ENCODE data around the gene KY.

Gene KY

GRCh38 chr3:134644731-134645514 lies 5.9 kb downstream of the KY start:
- DNase-seq (ENCODE audit: low read depth), result no peak

GRCh38 chr3:134643150-134643675 lies 7.6 kb downstream of the KY start:
- DNase-seq (ENCODE audit: low read depth), result no peak

GRCh38 chr3:134642445-134643149 lies 8.2 kb downstream of the KY start:
- DNase-seq (ENCODE audit: low read depth), result no peak

- no peak for DNase-seq (ENCODE audit: low read depth)
These were observed 9.0 kb downstream of the KY start for GRCh38 chr3:134641671-134642300.

GRCh38 chr3:134640872-134641470 lies 9.9 kb downstream of the KY start:
- peak; percentile 53 for DNase-seq (ENCODE audit: low read depth)

- DNase-seq (ENCODE audit: low read depth), result no peak
These were observed 10.4 kb downstream of the KY start for GRCh38 chr3:134640378-134640777.

GRCh38 chr3:134638385-134639030 lies 12.3 kb downstream of the KY start:
- no peak for DNase-seq (ENCODE audit: low read depth)

GRCh38 chr3:134636406-134636805 lies 14.4 kb downstream of the KY start:
- no peak for DNase-seq (ENCODE audit: low read depth)

GRCh38 chr3:134630506-134630905 lies 20.3 kb downstream of the KY start:
- peak; percentile 50 for DNase-seq (ENCODE audit: low read depth)

- no peak for DNase-seq (ENCODE audit: low read depth)
These were observed 21.9 kb downstream of the KY start for GRCh38 chr3:134628884-134629283.

GRCh38 chr3:134627831-134628230 lies 23.0 kb downstream of the KY start:
- peak; percentile 21 for DNase-seq (ENCODE audit: low read depth)

GRCh38 chr3:134625885-134626741 lies 24.7 kb downstream of the KY start:
- no peak for DNase-seq (ENCODE audit: low read depth)

- no peak for DNase-seq (ENCODE audit: low read depth)
These were observed 25.4 kb downstream of the KY start for GRCh38 chr3:134625462-134625861.

- no peak for DNase-seq (ENCODE audit: low read depth)
These were observed 26.1 kb downstream of the KY start for GRCh38 chr3:134624537-134625287.

GRCh38 chr3:134623615-134624245 lies 27.1 kb downstream of the KY start:
- DNase-seq (ENCODE audit: low read depth), result no peak

- no peak for DNase-seq (ENCODE audit: low read depth)
These were observed 27.9 kb downstream of the KY start for GRCh38 chr3:134622806-134623365.

- peak; percentile 8 for DNase-seq (ENCODE audit: low read depth)
These were observed 29.0 kb downstream of the KY start for GRCh38 chr3:134621854-134622253.

- DNase-seq (ENCODE audit: low read depth), result no peak
These were observed 30.2 kb downstream of the KY start for GRCh38 chr3:134620476-134621115.

Data from ELR (cell line).